ENCODE results near the gene OTOP2.

The OTOP2 gene

GRCh38 chr17:74925242-74925641, 1.2 kb downstream of the OTOP2 start:
- no peak for DNase-seq (ENCODE audit: low spot score)

- DNase-seq (ENCODE audit: low spot score), result no peak
These were observed 4.7 kb downstream of the OTOP2 start for GRCh38 chr17:74928786-74929185.

DNA sequence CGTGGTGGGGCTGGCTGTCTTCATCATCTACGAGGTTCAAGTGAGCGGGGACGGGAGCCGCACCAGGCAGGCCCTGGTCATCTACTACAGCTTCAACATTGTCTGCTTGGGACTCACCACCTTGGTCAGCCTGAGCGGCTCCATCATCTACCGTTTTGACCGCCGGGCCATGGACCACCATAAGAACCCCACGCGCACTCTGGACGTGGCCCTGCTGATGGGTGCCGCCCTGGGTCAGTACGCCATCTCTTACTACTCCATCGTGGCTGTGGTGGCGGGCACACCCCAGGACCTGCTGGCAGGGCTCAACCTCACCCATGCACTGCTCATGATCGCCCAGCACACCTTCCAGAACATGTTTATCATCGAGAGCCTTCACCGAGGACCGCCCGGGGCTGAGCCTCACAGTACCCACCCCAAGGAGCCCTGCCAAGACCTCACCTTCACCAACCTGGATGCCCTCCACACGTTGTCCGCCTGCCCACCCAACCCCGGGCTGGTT, 6.5 kb downstream of the OTOP2 start:
- no peak for DNase-seq (ENCODE audit: low spot score)

GRCh38 chr17:74935048-74935447, 11.0 kb downstream of the OTOP2 start:
- no peak for DNase-seq (ENCODE audit: low spot score)

DNA sequence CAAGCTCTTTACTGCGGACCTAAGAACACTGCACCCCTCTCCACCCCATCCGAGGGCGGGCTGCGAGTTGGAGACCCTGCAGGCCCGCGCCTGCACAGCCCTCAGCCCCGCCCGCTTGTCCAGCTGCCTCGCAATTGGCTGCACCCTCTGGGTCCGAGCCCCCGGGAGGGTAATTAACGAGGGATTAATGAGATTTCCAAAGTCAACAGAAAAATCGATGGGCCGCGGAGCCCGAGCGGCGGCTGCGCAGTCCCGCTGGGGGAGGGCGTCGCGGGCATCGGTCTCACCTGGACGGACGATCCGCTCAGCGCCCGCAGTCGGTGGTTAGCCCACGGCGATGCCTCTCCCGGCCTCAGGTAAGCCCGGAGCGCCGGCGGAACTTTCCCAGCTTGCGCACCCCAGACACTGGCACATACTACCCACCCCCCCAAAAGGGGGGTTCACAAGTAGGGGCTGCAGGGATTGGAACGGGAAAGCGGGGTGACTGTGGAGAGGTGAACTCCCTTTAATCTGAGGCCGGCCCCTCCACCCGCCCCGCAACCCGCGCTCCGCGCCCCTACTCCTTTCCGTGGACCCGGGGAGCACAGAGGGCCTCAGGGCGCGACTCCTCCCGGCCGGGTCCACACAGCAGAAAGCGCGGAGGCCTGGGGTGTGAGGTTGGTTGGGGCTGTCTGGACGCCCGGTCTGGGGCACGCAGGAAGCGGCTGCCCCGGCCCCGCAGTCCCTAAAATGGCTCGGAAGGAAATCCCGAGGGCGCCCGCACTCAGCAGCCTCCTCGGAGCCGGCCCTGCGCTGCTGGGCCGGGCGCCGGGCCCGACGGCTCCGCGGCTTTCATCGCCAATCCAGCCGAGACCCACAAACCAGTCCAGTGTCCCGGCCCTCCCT, 11.8 kb downstream of the OTOP2 start, which contains the start of gene OTOP3:
TSS of gene OTOP3 (plus strand) at position 314 of the 885 bp plus-strand sequence. CDS start at position 338, 24 bp downstream.
- DNase-seq (ENCODE audit: low spot score), result no peak

DNA sequence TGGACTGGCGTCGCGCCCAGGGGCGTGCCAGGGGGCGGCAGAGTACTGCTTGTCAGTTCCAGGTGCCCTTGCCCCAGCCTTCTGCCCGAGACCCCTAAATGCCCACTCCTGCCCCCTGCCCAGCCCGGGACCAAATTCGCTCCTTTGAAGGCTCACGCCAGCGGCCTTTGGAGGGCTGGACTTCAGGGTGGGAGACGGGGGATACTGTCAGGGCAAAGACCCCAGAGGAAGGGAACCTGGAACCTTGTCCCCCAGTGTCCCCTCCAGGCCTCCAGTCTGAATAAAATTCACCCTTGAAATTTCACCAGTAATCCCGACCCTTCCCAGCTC, 12.4 kb downstream of the OTOP2 start:
- DNase-seq (ENCODE audit: low spot score), result no peak

DNA sequence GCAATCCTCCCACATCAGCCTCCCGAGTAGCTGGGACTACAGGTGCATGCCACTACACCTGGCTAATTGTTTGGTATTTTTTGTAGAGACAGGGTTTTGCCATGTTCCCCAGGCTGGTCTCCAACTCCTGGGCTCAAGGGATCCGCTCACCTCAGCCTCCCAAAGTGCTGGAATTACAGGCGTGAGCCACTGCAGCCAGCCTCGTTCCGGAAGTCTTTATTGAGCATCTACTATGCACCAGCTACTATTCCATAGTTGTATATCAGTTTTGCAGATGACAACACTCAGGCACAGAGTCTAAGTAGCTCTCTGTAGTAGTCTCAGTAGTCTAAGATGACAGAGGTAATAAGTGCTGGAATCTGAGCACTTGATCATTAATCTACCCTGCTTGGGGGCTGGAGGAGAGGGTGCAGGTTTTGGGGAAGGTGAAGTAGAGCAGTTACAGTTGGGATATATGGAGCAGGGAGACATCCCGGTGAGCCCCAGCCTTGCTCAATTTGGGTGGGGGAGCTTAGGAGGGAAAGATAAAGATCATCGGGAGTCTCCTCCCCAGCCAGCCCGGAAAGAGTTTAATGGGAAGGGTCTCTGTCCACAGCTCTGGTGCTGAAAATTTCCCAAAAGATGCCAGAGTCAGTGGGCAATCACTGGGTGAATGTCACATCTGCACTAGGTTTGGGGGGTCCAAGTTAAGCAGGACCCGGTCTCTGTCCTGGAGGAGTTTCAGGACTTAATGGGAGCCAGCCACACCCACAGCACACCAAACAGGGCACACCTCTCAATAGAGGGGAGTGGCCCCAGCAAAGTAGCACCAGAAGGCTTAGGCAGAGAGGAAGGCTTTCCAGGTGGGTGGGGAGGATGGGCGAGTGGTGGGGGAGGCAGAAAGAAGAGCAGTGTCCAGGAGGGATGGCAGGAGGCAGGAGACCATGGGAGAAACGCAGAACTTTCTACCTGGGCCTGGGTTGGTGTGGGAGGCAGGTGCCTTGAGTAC, 13.3 kb downstream of the OTOP2 start:
- DNase-seq (ENCODE audit: low spot score), result no peak

- DNase-seq (ENCODE audit: low spot score), result no peak
These were observed 14.3 kb downstream of the OTOP2 start for GRCh38 chr17:74938194-74938950.

DNA sequence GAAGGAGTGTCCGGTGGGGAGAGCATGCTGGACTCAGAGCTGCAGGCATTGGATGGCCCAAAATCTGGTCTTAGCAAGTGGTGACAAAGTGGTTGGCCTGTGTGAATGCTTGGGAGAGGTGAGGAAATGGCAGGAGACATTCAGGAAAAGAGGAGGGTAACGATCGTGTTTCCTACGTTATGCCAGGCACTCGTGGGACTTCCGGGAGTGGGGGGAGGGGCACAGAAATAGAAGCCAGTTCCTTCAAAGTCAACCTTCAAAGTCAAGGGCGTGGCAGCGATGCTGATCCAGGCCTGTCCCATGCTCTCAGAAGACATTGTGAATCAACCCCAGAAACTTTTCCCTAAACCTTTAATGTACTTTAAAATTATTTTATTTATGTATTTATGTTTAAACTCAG, 15.5 kb downstream of the OTOP2 start:
- no peak for DNase-seq (ENCODE audit: low spot score)

- DNase-seq (ENCODE audit: low spot score), result no peak
These were observed 17.2 kb downstream of the OTOP2 start for GRCh38 chr17:74941128-74941725.

GRCh38 chr17:74943808-74944522, 19.9 kb downstream of the OTOP2 start:
- DNase-seq (ENCODE audit: low spot score), result no peak

- no peak for DNase-seq (ENCODE audit: low spot score)
These were observed 21.5 kb downstream of the OTOP2 start for GRCh38 chr17:74945543-74945942.

- no peak for DNase-seq (ENCODE audit: low spot score)
These were observed 22.6 kb downstream of the OTOP2 start for GRCh38 chr17:74946641-74947040.

DNA sequence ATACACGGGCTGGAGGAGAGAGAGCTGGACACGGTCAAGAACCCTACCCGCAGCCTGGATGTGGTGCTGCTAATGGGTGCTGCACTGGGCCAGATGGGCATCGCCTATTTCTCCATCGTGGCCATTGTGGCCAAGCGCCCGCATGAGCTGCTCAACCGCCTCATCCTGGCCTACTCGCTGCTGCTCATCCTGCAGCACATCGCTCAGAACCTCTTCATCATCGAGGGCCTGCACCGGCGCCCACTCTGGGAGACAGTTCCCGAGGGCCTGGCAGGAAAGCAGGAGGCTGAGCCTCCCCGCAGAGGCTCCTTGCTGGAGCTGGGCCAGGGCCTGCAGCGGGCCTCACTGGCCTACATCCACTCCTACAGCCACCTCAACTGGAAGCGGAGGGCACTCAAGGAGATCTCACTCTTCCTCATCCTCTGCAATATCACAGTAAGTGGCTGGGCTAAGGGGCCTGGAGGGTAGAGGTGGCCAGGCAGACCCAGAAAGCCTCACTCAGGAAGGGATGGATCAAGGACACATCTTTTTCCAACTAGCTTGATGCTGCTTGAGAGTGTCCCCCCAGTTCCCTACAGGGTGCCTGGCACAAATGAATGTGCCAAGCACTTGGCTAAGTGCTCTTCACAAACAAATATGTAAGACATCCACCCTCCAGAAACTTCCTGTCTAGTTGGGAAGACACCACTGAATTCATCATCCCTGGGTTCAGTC, 23.1 kb downstream of the OTOP2 start:
- DNase-seq (ENCODE audit: low spot score), result no peak

- no peak for DNase-seq (ENCODE audit: low spot score)
These were observed 25.5 kb downstream of the OTOP2 start for GRCh38 chr17:74949455-74950115.

GRCh38 chr17:74950207-74950606, 26.1 kb downstream of the OTOP2 start:
- DNase-seq (ENCODE audit: low spot score), result no peak

DNA sequence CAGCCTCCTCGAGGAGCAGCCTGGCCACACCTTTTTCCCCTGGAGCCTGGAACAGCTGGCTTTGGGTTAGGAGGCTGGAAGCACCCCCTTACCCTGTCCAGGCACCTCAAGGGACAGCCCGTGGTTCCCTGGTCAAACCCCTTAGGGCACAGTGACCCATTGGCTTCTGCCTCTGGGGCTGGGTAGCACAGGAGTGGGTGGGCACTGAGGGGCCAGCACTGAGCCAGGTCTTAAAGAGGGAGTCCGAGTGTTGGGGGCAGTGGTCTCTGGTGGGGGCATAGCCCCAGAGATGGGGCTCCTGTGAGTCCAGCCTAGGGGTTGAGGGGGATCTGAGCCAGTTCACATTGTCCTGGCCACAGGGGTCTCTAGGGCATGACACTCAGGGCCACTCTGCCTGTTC, 27.0 kb downstream of the OTOP2 start:
- no peak for DNase-seq (ENCODE audit: low spot score)

GRCh38 chr17:74951680-74952421, 27.8 kb downstream of the OTOP2 start:
- no peak for DNase-seq (ENCODE audit: low spot score)

Measured in germinal center (tissue), 1 donor.